GM21447 (cell line): ENCODE results near the gene NRAP.
"Not testable (repeated sequence)": the region's sequence is repeated elsewhere in the genome, so short reads cannot be mapped to it uniquely, and the experiment has no call there.

Source experiments
- ATAC-seq: cut with Tn5 transposase; IDR thresholded peaks from one replicate; pipeline ENCODE4 v1.9.1; 2021; ENCODE audit not compliant: unreplicated experiment

NRAP gene

GRCh38 chr10:113681533-113682470 is 18.0 kb upstream of the NRAP start:
- peak; percentile 59 for ATAC-seq

GRCh38 chr10:113680190-113681111 is 16.6 kb upstream of the NRAP start:
- peak; percentile 24 for ATAC-seq

DNA sequence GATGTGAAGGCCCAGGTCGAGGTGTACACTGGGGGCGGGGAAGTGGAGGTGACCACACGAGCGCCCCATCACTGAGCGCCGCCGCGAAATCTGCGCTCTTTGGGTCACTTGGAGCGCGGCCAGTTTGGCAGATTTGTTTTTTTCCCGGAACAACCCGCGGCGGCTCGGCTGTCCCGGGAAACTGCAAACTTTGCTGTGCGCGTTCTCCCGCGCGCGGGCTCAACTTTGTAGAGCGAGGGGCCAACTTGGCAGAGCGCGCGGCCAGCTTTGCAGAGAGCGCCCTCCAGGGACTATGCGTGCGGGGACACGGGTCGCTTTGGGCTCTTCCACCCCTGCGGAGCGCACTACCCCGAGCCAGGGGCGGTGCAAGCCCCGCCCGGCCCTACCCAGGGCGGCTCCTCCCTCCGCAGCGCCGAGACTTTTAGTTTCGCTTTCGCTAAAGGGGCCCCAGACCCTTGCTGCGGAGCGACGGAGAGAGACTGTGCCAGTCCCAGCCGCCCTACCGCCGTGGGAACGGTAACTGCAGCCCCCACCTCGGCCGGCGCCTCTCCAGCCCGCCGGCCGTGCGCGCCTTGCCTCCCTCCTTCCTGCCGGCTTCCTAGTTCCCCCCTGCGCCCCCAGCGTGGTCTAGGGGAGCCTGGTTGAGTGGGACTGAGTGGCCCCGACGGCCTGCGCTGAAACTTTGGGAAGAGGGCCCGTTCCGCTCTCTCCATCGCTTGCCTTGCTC is 15.8 kb upstream of the NRAP start, which contains the start of gene CASP7:
Gene CASP7 (plus strand): TSS at position 450 of the 727 bp plus-strand sequence. CDS start 17,582 bp downstream, outside the sequence.
- ATAC-seq, result peak; percentile 56

DNA sequence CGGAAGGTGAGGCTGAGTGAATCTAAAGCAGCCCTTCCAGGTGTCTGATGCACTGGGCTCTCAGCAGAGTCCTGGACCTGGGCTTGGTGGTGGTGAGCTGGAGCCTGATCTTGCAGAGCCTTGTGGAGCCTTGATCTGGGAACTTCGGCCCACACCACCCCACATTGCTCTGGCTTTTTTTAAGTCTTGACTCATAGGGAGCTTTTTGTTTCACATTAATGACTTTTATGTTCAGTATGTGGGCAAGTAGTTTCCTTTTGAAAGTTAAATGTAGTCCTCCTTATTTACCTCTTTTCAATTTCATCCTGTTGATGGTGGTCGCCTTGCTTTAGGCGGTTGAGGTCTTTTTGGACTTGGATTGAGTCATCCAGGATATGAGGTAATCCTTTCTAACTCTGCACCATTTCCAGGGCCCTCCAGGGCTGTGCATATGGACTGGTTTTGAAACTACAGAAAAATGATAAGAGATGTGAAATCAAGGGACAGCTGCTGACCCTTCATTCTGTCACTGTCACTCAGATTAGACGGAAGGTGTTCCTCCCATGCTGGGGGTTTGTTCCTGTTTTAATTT is 2.9 kb upstream of the NRAP start:
- peak; percentile 86 for ATAC-seq

DNA sequence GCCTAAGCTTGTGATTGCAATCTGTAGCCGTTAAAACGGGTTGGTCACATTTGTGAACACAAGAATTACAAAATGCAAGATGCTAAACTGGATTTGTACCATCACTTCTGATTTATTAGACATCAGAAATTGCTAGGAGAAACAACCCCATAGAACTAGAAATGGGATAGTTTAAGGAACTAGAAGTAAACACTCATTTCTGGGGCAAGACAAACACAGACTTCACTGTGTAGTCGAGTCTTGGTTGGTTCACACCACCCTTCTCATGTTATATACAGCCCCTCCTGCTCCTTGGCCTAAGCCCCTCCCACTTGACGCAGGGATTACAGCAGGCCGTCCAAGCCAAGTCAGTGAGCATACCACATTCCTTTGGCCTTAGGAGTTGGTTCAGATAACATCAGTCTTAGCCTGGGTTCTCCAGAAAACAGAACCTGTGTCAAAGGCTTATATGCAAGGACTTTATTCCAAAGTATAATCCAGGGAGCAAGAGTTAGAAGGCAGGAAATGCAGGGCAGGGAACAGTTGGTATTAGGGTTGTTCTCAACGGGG is 2.0 kb upstream of the NRAP start:
- ATAC-seq, result no peak

DNA sequence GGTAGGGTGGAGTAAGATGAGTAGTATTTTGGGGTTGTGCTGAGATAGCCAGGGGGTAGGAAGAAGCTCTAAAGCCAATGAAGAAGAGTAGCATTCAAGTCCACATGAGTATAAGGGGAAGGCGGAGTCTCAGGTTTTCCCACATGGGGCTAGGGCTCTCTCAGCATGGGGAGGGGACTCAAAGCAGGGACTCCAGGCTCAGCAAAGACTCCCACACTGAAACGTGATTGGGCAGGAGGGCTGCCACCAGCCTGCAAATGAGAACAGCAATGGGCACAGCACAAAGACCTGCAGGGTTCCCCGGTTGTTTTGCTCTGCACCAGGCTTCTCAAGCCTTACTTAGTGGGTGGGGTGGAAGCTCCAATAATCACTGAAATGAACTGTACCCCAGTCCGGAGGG is 1.5 kb upstream of the NRAP start:
- no peak for ATAC-seq

- ATAC-seq, result no peak
Observed at GRCh38 chr10:113663142-113663541, 699 bp downstream of the NRAP start.

DNA sequence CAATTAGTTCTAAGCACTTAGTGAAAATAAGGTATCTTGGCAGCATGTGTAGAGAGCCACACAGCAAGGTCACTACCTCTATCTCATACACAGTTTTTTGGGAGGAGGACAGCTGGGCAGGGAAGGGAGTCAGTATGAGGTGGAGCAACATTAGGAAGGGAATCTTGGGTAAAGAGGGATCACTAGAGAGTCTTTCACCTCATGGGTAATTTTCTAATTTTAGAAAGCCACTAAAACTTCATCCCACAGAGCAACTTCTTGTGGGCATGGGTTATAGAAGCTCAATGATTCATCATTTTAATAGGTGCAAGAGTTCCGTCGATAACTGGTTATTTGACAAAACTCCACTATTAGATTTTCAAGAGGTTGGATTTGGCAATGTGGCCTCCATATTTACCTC is 2.5 kb downstream of the NRAP start:
- ATAC-seq, result no peak

GRCh38 chr10:113657544-113657943 is 6.3 kb downstream of the NRAP start:
- ATAC-seq, result no peak

DNA sequence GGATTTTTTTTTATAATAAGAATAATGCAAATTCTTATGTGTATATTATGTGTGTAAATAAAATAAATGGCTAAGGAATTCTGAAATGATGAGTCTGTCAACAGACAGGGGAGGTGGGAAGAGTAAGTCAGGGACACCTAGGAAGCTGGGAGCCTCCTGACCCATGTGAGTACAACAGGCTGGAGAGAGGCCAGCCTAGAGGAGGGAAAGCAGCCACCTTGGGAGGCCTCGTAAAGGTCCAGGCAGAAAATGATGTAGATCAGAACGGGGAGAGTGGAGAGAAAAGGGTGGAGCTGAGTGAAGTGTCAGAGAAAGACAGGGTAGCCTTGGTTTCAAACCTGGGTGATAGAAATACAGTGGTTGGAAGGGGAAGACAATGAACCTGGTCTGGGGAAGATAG is 6.9 kb downstream of the NRAP start:
- no peak for ATAC-seq

DNA sequence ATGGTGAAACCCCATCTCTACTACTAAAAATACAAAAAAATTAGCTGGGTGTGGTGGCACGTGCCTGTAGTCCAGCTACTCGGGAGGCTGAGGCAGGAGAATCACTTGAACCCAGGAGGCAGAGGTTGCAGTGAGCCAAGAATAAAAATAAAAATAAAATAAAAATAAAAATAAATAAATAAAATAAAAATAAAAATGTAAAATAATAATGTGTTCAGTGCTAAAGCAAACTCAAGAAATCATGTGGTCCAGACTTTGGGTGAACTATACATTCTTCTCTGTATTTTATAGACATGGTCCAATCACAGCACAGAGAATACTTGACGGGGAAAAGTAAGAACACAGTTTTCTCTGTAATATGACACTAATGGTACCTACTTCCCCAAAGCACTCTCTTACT is 11.4 kb downstream of the NRAP start:
- not testable (repeated sequence) for ATAC-seq

GRCh38 chr10:113651898-113652297 is 11.9 kb downstream of the NRAP start:
- no peak for ATAC-seq

- no peak for ATAC-seq
Observed at GRCh38 chr10:113651021-113651420, 12.8 kb downstream of the NRAP start.

- ATAC-seq, result no peak
Observed at GRCh38 chr10:113650172-113650571, 13.7 kb downstream of the NRAP start.

DNA sequence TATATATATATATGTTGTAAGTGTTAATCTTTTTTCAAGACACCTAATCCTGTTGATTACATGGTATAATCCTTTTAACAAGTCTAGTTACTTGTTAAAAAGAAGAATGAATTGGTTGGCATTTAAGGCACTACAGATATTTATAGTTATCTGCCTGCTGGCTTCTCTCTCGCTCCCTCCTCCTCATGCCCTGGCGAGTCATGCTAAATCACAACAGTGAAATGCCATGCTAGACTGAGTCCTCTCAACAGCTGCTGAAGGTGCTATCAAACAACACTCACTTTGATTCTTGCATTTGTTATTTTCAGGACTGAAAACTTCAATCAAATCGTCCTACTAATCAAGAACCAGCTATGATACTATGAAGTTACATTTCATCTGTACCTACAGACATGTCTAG is 15.4 kb downstream of the NRAP start:
- ATAC-seq, result no peak

DNA sequence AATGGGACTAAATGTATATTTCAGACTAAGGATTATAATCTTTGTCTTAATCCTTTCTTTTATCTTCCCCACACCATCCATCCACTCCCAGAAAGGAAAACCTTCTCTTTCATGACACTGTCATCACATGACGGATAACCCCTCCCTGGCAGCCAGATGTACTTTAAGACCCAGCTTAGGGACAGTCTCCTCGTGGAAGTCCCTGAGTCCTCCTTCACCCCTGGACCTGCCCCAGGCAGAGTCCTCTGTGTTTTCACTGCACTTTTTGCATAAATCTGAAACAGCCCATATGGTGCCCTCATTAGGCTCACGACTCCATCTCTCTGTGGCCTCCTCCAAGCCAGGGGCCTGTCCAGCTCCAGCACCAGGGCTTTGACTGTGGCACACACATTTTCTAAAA is 16.0 kb downstream of the NRAP start:
- ATAC-seq, result no peak

- no peak for ATAC-seq
Observed at GRCh38 chr10:113646336-113647201, 17.3 kb downstream of the NRAP start.

DNA sequence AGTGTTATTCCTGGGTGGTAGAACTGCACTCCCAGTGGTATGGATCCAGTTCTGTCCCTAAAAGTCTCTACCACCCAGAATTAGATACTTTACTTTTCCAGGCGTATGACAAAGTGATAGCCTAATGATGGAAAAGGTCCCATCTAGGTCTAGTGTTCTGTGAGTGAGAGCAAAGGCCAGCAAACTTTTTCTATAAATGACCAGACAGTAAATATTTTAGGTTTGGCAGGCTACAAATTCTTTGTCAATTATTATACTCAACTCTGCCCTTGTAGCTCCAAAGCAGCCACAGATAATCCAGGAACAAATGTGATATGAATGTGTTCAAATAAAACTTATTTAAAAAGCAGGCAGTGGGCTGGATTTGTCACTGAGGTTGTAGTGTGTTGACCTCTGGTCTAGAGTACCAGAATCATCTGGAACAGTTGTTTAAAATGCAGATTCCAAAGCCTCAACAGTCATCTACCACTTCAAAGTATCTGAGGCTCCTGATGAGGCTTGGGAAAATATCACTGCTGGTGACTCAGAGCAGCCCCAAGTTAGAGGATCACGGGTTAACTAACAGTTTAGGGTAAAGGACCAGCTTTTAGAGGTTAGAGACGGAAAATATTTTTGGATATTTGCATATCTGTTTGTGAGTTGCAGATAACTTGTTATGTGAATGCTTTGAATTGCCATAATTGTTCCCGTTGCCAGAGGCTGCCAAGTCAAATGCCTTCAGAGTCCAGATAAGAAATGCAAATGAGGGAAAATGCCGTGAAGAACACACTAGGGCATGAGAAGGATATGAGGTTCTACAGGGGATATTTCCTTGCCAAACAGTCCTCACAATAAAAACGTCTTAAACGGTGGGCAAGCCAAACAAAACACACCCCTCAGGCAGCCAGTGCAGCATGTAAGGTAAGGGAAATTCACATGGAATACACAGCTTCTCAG is 19.4 kb downstream of the NRAP start:
- no peak for ATAC-seq
